ENCODE data around the gene RNF41.

Gene RNF41

DNA sequence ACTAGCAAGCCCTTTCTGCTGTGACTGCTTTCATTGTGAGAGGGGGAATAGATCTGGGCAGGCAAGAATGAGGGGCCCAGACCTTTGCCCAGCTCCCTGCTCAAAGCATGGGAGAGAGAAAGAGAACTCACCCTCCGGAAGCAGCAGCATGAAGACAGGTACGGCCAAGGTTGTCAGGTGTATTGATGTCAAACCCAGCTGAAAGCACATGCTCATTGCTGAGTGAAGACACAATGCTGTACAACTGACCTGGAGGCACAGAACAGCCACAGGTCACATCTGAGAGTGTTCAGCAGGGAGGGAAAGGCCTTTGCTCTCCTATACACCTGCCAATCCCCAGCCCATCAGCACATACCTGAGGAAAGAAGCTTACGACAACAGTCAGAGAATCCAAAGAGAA is 30.9 kb upstream of the RNF41 start:
- Histone ChIP-seq H3K27me3 (ENCODE audit: insufficient read depth, poor library complexity, severe bottlenecking) (no peaks in the 10 kb centered on the region), H3K4me3 (replicated peaks; ENCODE audit: insufficient read depth, low read length) (no peak overlapping the region), H3K27ac (replicated peaks) (no peak overlapping the region)
- DNase-seq (ENCODE audit: low read depth in 1 of 2, low spot score in 1 of 2): no peak
- TF ChIP-seq, protein P1, sequence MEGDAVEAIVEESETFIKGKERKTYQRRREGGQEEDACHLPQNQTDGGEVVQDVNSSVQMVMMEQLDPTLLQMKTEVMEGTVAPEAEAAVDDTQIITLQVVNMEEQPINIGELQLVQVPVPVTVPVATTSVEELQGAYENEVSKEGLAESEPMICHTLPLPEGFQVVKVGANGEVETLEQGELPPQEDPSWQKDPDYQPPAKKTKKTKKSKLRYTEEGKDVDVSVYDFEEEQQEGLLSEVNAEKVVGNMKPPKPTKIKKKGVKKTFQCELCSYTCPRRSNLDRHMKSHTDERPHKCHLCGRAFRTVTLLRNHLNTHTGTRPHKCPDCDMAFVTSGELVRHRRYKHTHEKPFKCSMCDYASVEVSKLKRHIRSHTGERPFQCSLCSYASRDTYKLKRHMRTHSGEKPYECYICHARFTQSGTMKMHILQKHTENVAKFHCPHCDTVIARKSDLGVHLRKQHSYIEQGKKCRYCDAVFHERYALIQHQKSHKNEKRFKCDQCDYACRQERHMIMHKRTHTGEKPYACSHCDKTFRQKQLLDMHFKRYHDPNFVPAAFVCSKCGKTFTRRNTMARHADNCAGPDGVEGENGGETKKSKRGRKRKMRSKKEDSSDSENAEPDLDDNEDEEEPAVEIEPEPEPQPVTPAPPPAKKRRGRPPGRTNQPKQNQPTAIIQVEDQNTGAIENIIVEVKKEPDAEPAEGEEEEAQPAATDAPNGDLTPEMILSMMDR (IDR thresholded peaks at IDR 0.05; ENCODE audit: insufficient read depth, low read length): no peak
- TF ChIP-seq GABPA (IDR thresholded peaks at IDR 0.05; ENCODE audit: low read depth) (no peak), SPI1 (IDR thresholded peaks at IDR 0.05; ENCODE audit: borderline replicate concordance, low read depth) (no peak), REST (IDR thresholded peaks at IDR 0.05; ENCODE audit: insufficient replicate concordance, low read depth) (no peak), POLR2AphosphoS5 (IDR thresholded peaks at IDR 0.05; ENCODE audit: low read depth) (no peak)

GRCh38 chr12:56248711-56249110 is 27.0 kb upstream of the RNF41 start:
- H3K27ac ChIP-seq (replicated peaks): no peak overlapping the region
- no peak overlapping the region for H3K4me3 ChIP-seq (replicated peaks; ENCODE audit: insufficient read depth, low read length)
- H3K27me3 ChIP-seq (ENCODE audit: insufficient read depth, poor library complexity, severe bottlenecking): no peaks in the 10 kb centered on the region
- no peak for DNase-seq (ENCODE audit: low read depth in 1 of 2, low spot score in 1 of 2)
- TF ChIP-seq POLR2AphosphoS5 (IDR thresholded peaks at IDR 0.05; ENCODE audit: low read depth): no peak

DNA sequence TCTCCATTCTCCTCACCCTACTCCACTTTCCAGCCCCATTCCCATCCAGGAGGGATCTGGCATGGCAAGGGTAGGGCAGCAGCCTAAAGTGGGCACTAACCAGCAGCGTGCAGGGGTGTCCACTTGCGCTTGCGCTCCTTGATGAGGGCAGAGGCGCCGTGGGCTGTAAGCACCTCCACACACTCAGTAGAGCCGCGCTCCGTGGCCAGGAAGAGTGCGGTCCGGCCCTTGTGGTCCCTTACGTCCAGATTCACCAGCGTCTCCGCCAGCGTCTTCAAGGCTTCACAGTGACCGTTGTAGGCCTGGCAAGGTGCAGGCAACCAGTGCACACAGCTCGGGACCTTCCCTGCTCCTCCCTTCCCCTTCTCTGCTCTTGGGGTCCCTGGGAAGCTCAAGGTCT is 26.2 kb upstream of the RNF41 start:
- Histone ChIP-seq H3K27ac (replicated peaks) (no peak overlapping the region), H3K4me3 (replicated peaks; ENCODE audit: insufficient read depth, low read length) (no peak overlapping the region), H3K27me3 (ENCODE audit: insufficient read depth, poor library complexity, severe bottlenecking) (no peaks in the 10 kb centered on the region)
- TF ChIP-seq SPI1 (IDR thresholded peaks at IDR 0.05; ENCODE audit: borderline replicate concordance, low read depth) (no peak), POLR2AphosphoS5 (IDR thresholded peaks at IDR 0.05; ENCODE audit: low read depth) (no peak), GABPA (IDR thresholded peaks at IDR 0.05; ENCODE audit: low read depth) (no peak), REST (IDR thresholded peaks at IDR 0.05; ENCODE audit: insufficient replicate concordance, low read depth) (no peak)
- TF ChIP-seq, protein P1 (IDR thresholded peaks at IDR 0.05; ENCODE audit: insufficient read depth, low read length): no peak
- DNase-seq (ENCODE audit: low read depth in 1 of 2, low spot score in 1 of 2): no peak

GRCh38 chr12:56244494-56244893 is 22.8 kb upstream of the RNF41 start:
- DNase-seq (ENCODE audit: low read depth in 1 of 2, low spot score in 1 of 2): no peak
- no peak for TF ChIP-seq GABPA (IDR thresholded peaks at IDR 0.05; ENCODE audit: low read depth)
- no peak for TF ChIP-seq SPI1 (IDR thresholded peaks at IDR 0.05; ENCODE audit: borderline replicate concordance, low read depth)
- no peak for TF ChIP-seq REST (IDR thresholded peaks at IDR 0.05; ENCODE audit: insufficient replicate concordance, low read depth)
- H3K27me3 ChIP-seq (ENCODE audit: insufficient read depth, poor library complexity, severe bottlenecking): no peaks in the 10 kb centered on the region
- no peak overlapping the region for H3K4me3 ChIP-seq (replicated peaks; ENCODE audit: insufficient read depth, low read length)
- H3K27ac ChIP-seq (replicated peaks): no peak overlapping the region
